Astrocyte (in vitro differentiated cells and primary cell): ENCODE measurements around the gene PPP3R1. TPM values are rescaled to one million over a fixed set of nuclear protein-coding genes. Genes with fewer than 3 reads are reported as not detected.

Source experiments
- DNase-seq: peaks from one replicate; pipeline ENCODE4 v3.0.0-alpha.2; 2010; ENCODE audit warnings: low read depth
- FAIRE-seq: peaks from 2 replicates; lab custom pipeline; 2011; peaks lifted over from hg19 to GRCh38; lab: Jason Lieb, UNC
- H2AFZ ChIP-seq: 2 replicates; pipeline ENCODE4 v1.6.0; 2012; ENCODE audit warnings: low read depth, low read length, inconsistent platforms
- H3K27ac ChIP-seq: 2 replicates; pipeline ENCODE4 v1.5.1; 2011; ENCODE audit warnings: low read depth, low read length, inconsistent platforms
- H3K27me3 ChIP-seq: 2 replicates; pipeline ENCODE4 v1.6.0; 2011; ENCODE audit warnings: low read length, inconsistent platforms; ENCODE audit not compliant: insufficient read depth
- H3K36me3 ChIP-seq: 2 replicates; pipeline ENCODE4 v1.5.1; 2011; ENCODE audit warnings: low read length, inconsistent platforms; ENCODE audit not compliant: insufficient read depth
- H3K4me1 ChIP-seq: 2 replicates; pipeline ENCODE4 v1.5.1; 2011; ENCODE audit warnings: low read length, inconsistent platforms; ENCODE audit not compliant: insufficient read depth
- H3K4me2 ChIP-seq: 2 replicates; pipeline ENCODE4 v1.6.0; 2012; ENCODE audit warnings: low read length, inconsistent platforms
- H3K4me3 ChIP-seq: 2 replicates; pipeline ENCODE4 v1.5.1; 2011; ENCODE audit warnings: low read depth, mild to moderate bottlenecking, low read length, inconsistent platforms; ENCODE audit not compliant: insufficient read depth
- H3K79me2 ChIP-seq: 2 replicates; pipeline ENCODE4 v1.6.0; 2012; ENCODE audit warnings: mild to moderate bottlenecking, low read length, inconsistent platforms; ENCODE audit not compliant: insufficient read depth
- H3K9ac ChIP-seq: 2 replicates; pipeline ENCODE4 v1.6.0; 2012; ENCODE audit warnings: mild to moderate bottlenecking, low read length, inconsistent platforms
- H3K9me3 ChIP-seq: 2 replicates; pipeline ENCODE4 v1.5.1; 2012; ENCODE audit warnings: low read depth, mild to moderate bottlenecking, low read length, inconsistent platforms; ENCODE audit not compliant: insufficient read depth
- H4K20me1 ChIP-seq: 2 replicates; pipeline ENCODE4 v1.6.0; 2012; ENCODE audit warnings: low read length, inconsistent platforms; ENCODE audit not compliant: insufficient read depth
- H3K27ac Mint-ChIP-seq: one replicate; pipeline ENCODE4 v1.8.0; 2021; ENCODE audit warnings: mild to moderate bottlenecking, mixed read lengths; ENCODE audit not compliant: unreplicated experiment
- H3K27me3 Mint-ChIP-seq: one replicate; pipeline ENCODE4 v1.8.0; 2021; ENCODE audit warnings: low read depth, mixed read lengths; ENCODE audit not compliant: unreplicated experiment
- H3K36me3 Mint-ChIP-seq: one replicate; pipeline ENCODE4 v1.8.0; 2021; ENCODE audit warnings: low read depth, mixed read lengths; ENCODE audit not compliant: unreplicated experiment
- H3K4me1 Mint-ChIP-seq: one replicate; pipeline ENCODE4 v1.8.0; 2021; ENCODE audit warnings: low read depth, mixed read lengths; ENCODE audit not compliant: unreplicated experiment
- H3K4me3 Mint-ChIP-seq: one replicate; pipeline ENCODE4 v1.8.0; 2021; ENCODE audit warnings: mild to moderate bottlenecking, moderate library complexity, mixed read lengths; ENCODE audit not compliant: unreplicated experiment
- H3K9me3 Mint-ChIP-seq: one replicate; pipeline ENCODE4 v1.8.0; 2021; ENCODE audit warnings: mild to moderate bottlenecking, mixed read lengths; ENCODE audit not compliant: unreplicated experiment
- EZH2 ChIP-seq: IDR thresholded peaks from 2 replicates; pipeline ENCODE4 v1.6.1; 2012; ENCODE audit warnings: mild to moderate bottlenecking, low read length, inconsistent platforms; ENCODE audit not compliant: insufficient read depth
- total RNA-seq: library from RNA; stranded (reverse); gene quantifications from 2 replicates; pipeline ENCODE4 v1.2.1, GENCODE V29; 2021
- TF ChIP-seq, protein P1 (sequence below): IDR thresholded peaks from 2 replicates; pipeline ENCODE4 v1.5.1; 2011; ENCODE audit warnings: low read depth, mild to moderate bottlenecking, inconsistent platforms, low read length, moderate library complexity; ENCODE audit not compliant: insufficient read depth

PPP3R1 gene
- total RNA-seq, 1 donor from 2014 or later = 80.6 TPM

DNA sequence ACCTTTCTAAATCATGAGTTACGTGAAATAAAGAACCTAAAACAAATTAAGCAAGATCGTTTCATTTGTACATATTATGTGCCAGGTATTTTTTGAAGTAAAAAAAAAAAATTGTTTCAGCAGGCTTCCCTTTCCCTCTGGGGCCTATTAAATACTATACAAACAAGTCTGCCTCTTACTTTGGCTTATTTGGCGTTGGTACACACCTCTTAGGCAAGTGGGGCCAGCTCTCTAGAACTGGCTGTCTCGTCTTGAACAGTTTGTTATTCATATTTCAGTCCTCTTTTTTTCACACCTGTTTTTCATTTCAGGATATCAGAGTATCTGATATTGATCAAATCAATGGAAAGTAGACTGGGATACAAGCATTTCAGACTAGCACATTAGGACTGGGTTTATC is 27.4 kb upstream of the PPP3R1 start:
- Histone ChIP-seq H3K9me3 (no peaks in the 10 kb centered on the region), H3K4me2 (no peak overlapping the region), H3K36me3 (no peaks in the 10 kb centered on the region), H3K27me3 (no peaks in the 10 kb centered on the region), H3K4me3 (no peak overlapping the region), H3K4me1 (no peaks in the 10 kb centered on the region), H3K79me2 (no peaks in the 10 kb centered on the region), H2AFZ (no peak overlapping the region), H3K27ac (no peak overlapping the region), H3K9ac (no peak overlapping the region), H4K20me1 (no peaks in the 10 kb centered on the region)
- no peak overlapping the region for H3K27ac Mint-ChIP-seq
- H3K4me1 Mint-ChIP-seq = no peaks in the 10 kb centered on the region
- H3K27me3 Mint-ChIP-seq = no peaks in the 10 kb centered on the region
- no peak overlapping the region for H3K4me3 Mint-ChIP-seq
- H3K36me3 Mint-ChIP-seq = no peaks in the 10 kb centered on the region
- no peaks in the 10 kb centered on the region for H3K9me3 Mint-ChIP-seq
- no peak for FAIRE-seq
- TF ChIP-seq EZH2 = no peak
- TF ChIP-seq, protein P1, sequence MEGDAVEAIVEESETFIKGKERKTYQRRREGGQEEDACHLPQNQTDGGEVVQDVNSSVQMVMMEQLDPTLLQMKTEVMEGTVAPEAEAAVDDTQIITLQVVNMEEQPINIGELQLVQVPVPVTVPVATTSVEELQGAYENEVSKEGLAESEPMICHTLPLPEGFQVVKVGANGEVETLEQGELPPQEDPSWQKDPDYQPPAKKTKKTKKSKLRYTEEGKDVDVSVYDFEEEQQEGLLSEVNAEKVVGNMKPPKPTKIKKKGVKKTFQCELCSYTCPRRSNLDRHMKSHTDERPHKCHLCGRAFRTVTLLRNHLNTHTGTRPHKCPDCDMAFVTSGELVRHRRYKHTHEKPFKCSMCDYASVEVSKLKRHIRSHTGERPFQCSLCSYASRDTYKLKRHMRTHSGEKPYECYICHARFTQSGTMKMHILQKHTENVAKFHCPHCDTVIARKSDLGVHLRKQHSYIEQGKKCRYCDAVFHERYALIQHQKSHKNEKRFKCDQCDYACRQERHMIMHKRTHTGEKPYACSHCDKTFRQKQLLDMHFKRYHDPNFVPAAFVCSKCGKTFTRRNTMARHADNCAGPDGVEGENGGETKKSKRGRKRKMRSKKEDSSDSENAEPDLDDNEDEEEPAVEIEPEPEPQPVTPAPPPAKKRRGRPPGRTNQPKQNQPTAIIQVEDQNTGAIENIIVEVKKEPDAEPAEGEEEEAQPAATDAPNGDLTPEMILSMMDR = no peak
- no peak for DNase-seq

DNA sequence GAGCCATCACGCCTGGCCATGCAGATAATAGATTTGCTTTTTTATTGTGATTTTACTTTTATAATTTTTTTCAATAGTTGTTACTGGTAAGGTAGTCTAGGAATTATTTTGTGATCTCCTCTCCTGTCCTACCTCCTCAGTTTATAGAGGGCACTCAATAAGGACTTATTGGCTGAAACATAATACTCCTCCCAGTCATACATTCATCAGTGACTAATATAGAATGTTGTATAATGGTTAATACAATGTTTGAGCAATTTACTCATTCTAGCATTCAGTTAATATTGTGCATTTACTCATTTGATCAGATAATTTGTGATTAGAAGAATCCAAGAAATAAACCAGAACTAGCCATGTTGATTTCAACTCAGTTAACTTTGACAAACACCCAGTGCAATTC is 25.8 kb upstream of the PPP3R1 start:
- Histone ChIP-seq H3K27me3 (no peaks in the 10 kb centered on the region), H3K9ac (no peak overlapping the region), H3K4me2 (no peak overlapping the region), H3K36me3 (no peaks in the 10 kb centered on the region), H2AFZ (no peak overlapping the region), H4K20me1 (no peaks in the 10 kb centered on the region), H3K4me3 (no peak overlapping the region), H3K27ac (no peak overlapping the region), H3K9me3 (no peaks in the 10 kb centered on the region), H3K79me2 (no peaks in the 10 kb centered on the region), H3K4me1 (no peaks in the 10 kb centered on the region)
- TF ChIP-seq EZH2 = no peak
- TF ChIP-seq, protein P1 = no peak
- Mint-ChIP-seq H3K27ac (no peak overlapping the region), H3K4me3 (no peak overlapping the region), H3K9me3 (no peaks in the 10 kb centered on the region), H3K27me3 (no peaks in the 10 kb centered on the region), H3K36me3 (no peaks in the 10 kb centered on the region), H3K4me1 (no peaks in the 10 kb centered on the region)
- FAIRE-seq (no peak), DNase-seq (no peak)

DNA sequence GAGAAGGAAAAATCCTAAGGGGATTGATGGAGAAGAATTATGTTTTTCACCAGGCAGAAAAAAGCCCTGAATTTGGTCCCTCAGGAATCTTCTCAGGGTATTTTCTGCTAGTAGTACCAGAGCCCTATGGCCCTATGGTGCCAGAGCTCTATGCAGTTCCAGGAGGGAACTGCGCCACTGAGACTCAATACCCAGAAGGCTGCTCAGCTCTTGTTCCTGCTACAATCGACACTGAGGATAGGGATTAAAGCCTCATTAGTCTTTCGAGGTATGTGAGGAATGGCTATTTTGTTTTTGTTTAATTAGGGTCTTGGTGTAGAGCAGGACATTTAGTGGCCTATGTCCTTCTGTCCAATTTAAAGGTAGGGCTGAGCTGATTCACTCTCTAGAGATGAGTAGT is 21.7 kb upstream of the PPP3R1 start:
- Mint-ChIP-seq H3K27me3 (peaks cover 2% of the 10 kb centered on the region), H3K4me3 (no peak overlapping the region), H3K36me3 (no peaks in the 10 kb centered on the region), H3K4me1 (no peaks in the 10 kb centered on the region), H3K27ac (no peak overlapping the region), H3K9me3 (no peaks in the 10 kb centered on the region)
- Histone ChIP-seq H3K4me3 (no peak overlapping the region), H3K27me3 (no peaks in the 10 kb centered on the region), H3K27ac (no peak overlapping the region), H2AFZ (no peak overlapping the region), H3K36me3 (no peaks in the 10 kb centered on the region), H3K4me1 (no peaks in the 10 kb centered on the region), H4K20me1 (no peaks in the 10 kb centered on the region), H3K9ac (no peak overlapping the region), H3K4me2 (no peak overlapping the region), H3K9me3 (no peaks in the 10 kb centered on the region), H3K79me2 (no peaks in the 10 kb centered on the region)
- no peak for DNase-seq
- no peak for TF ChIP-seq EZH2
- TF ChIP-seq, protein P1 = no peak
- FAIRE-seq = no peak
